Nephron (organoid): ENCODE results near the gene SLC30A2.

Experiments used
- H3K27ac Mint-ChIP-seq, 3 experiments: 2 replicates each; pipeline ENCODE4 v1.8.0; 2020; ENCODE audit warnings: mixed read lengths in 3 of 3, mild to moderate bottlenecking in 2 of 3, moderate library complexity in 1 of 3
- H3K27me3 Mint-ChIP-seq: 2 replicates; pipeline ENCODE4 v1.8.0; 2021; ENCODE audit warnings: low read depth, mild to moderate bottlenecking, moderate library complexity, mixed read lengths
- H3K36me3 Mint-ChIP-seq: 2 replicates; pipeline ENCODE4 v1.8.0; 2020; ENCODE audit warnings: low read depth, mixed read lengths
- H3K4me1 Mint-ChIP-seq: 2 replicates; pipeline ENCODE4 v1.8.0; 2020; ENCODE audit warnings: mixed read lengths
- H3K4me3 Mint-ChIP-seq, 3 experiments: 2 replicates each; pipeline ENCODE4 v1.8.0; 2020; ENCODE audit warnings: mild to moderate bottlenecking in 3 of 3, mixed read lengths in 3 of 3, moderate library complexity in 2 of 3
- H3K9me3 Mint-ChIP-seq: 2 replicates; pipeline ENCODE4 v1.8.0; 2020; ENCODE audit warnings: mixed read lengths
- TF ChIP-seq, protein P1 (sequence below), 3 experiments: fragments of 200-600 bp; sonication (generic); IDR thresholded peaks; one replicate each; pipeline ENCODE4 v1.5.0; 2021; ENCODE audit warnings: antibody characterized with exemption in 3 of 3; ENCODE audit not compliant: unreplicated experiment in 3 of 3

Gene SLC30A2

DNA sequence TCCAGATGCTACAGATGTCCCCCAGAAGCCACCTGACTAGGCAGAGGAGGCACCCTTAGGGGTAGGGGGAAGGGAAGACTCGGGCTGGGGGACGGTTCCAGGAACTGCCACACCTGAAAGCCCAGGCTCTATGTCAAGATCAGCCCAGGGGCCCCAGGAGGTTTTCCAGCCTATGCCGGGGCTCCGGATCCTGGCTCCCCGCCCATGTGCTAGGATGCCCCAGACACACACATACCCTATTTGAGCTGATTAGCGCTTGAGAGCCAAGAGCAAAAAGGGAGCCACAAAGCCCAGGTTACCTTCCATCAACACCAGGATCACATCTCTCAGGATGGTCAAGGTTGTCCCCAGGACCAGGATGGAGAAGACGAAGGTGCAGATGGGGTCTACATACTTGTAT is 4.5 kb downstream of the SLC30A2 start:
- H3K27me3 Mint-ChIP-seq: peaks cover 67% of the 10 kb centered on the region
- no peak overlapping the region for H3K4me3 Mint-ChIP-seq
- H3K27ac Mint-ChIP-seq: no peak overlapping the region
- TF ChIP-seq, protein P1, sequence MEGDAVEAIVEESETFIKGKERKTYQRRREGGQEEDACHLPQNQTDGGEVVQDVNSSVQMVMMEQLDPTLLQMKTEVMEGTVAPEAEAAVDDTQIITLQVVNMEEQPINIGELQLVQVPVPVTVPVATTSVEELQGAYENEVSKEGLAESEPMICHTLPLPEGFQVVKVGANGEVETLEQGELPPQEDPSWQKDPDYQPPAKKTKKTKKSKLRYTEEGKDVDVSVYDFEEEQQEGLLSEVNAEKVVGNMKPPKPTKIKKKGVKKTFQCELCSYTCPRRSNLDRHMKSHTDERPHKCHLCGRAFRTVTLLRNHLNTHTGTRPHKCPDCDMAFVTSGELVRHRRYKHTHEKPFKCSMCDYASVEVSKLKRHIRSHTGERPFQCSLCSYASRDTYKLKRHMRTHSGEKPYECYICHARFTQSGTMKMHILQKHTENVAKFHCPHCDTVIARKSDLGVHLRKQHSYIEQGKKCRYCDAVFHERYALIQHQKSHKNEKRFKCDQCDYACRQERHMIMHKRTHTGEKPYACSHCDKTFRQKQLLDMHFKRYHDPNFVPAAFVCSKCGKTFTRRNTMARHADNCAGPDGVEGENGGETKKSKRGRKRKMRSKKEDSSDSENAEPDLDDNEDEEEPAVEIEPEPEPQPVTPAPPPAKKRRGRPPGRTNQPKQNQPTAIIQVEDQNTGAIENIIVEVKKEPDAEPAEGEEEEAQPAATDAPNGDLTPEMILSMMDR (IDR thresholded peaks at IDR 0.05; ENCODE audit: unreplicated experiment in 3 of 3): no peak
- H3K36me3 Mint-ChIP-seq: no peaks in the 10 kb centered on the region
- H3K4me1 Mint-ChIP-seq: no peaks in the 10 kb centered on the region
- no peaks in the 10 kb centered on the region for H3K9me3 Mint-ChIP-seq

DNA sequence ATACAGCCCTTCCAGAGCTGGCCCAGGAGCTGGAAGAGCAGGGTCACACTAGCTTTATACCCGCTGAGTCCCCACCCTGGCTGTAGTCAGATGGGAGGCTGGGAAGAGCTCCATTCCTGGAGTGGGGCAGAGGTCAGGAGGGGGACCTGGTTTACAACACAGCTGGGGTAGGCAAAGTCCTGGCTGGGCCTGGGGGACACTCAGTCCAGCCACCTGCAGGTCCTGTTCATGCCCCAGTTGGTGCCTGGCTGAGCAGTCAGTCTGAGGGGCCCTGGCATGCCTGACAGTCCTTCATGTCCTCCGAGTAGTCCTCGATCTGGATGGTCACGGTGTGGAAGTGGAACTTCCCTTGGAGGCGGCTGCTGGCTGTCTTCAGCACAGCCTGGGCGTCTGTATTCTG is 7.0 kb downstream of the SLC30A2 start:
- Mint-ChIP-seq H3K27ac (no peak overlapping the region), H3K4me1 (no peaks in the 10 kb centered on the region), H3K27me3 (peaks cover 55% of the 10 kb centered on the region), H3K36me3 (no peaks in the 10 kb centered on the region), H3K4me3 (no peak overlapping the region), H3K9me3 (no peaks in the 10 kb centered on the region)
- TF ChIP-seq, protein P1 (IDR thresholded peaks at IDR 0.05; ENCODE audit: unreplicated experiment in 3 of 3): no peak

DNA sequence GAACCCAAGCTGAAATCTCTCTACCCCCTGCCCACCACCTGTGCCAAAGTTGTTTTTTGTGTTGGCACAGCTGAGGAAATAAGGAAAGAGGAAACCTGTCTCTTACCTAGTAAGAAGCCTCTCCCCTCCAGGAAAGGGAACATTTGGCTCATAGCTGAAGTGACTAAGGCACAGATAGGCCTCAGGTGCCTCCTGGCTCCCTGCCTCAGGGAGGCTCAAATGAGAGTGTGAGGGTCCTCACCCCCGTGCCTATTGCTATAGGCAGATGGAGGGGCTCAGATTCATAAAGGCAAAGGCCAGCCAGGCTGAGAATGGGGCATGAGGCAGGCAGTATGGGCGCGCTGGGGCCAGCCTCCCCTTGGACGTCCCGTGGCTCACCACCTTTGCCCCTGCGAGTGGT is 7.4 kb downstream of the SLC30A2 start:
- H3K4me3 Mint-ChIP-seq: peak overlapping the region in 2 of 3 experiments; percentile 17 to 53
- no peaks in the 10 kb centered on the region for H3K4me1 Mint-ChIP-seq
- H3K9me3 Mint-ChIP-seq: no peaks in the 10 kb centered on the region
- TF ChIP-seq, protein P1 (IDR thresholded peaks at IDR 0.05; ENCODE audit: unreplicated experiment in 3 of 3): no peak
- peaks cover 52% of the 10 kb centered on the region for H3K27me3 Mint-ChIP-seq
- H3K27ac Mint-ChIP-seq: no peak overlapping the region
- H3K36me3 Mint-ChIP-seq: no peaks in the 10 kb centered on the region

DNA sequence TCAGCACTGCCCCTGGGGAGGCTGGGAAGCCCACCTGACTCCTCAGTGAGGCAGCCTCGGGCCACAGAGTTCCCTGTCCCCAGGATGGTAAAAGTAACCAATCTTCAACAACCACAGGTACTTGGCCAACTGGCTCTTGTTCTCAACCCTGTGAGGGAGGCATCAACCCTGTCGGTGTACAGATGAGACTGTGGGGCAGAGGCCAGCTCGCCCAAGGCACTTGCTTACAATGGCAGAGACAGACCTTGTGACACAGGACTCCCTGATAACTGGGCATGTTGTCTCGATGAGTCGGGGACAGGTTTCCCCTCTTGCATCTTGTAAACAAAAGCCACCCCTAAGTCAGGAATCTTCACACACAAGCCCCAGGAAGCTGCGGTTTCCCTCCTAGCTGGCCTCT is 8.0 kb downstream of the SLC30A2 start:
- Mint-ChIP-seq H3K36me3 (no peaks in the 10 kb centered on the region), H3K4me1 (no peaks in the 10 kb centered on the region), H3K27me3 (peaks cover 49% of the 10 kb centered on the region), H3K9me3 (no peaks in the 10 kb centered on the region), H3K4me3 (peak overlapping the region in 1 of 3 experiments; percentile 58), H3K27ac (no peak overlapping the region)
- TF ChIP-seq, protein P1 (IDR thresholded peaks at IDR 0.05; ENCODE audit: unreplicated experiment in 3 of 3): no peak

DNA sequence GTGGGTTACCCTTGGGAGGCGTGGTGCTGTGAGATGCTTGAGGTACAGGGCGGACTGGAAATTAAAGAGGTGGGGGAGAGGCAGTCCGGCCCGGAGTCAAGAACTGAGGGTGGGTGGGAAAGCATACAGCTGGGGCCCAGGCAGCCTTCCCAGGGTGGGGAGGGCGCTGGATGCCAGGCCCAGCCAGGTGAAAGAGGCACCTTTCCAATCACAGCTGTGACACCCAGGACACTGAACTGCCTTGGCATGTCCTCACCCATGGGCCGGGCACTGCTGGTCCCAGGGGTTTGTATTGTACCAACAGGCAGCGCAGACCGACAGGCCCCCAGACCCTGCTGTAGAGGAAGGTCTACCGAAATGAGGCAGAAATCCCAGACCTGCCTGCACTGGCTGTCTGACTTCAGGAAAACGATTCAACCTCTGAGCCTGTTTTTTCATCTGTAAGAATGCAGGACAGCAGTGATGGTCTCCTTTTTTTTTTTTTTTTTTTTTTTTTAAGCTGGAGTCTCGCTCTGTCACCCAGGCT is 9.1 kb downstream of the SLC30A2 start:
- no peaks in the 10 kb centered on the region for H3K4me1 Mint-ChIP-seq
- H3K4me3 Mint-ChIP-seq: peak overlapping the region; percentile 90 to 96 (median 95)
- H3K27me3 Mint-ChIP-seq: peaks cover 48% of the 10 kb centered on the region
- H3K27ac Mint-ChIP-seq: no peak overlapping the region
- H3K36me3 Mint-ChIP-seq: no peaks in the 10 kb centered on the region
- no peaks in the 10 kb centered on the region for H3K9me3 Mint-ChIP-seq
- TF ChIP-seq, protein P1 (IDR thresholded peaks at IDR 0.05; ENCODE audit: unreplicated experiment in 3 of 3): no peak
